IMR-90 (cell line): ENCODE measurements around the gene ZNF574. TPM values are rescaled to one million over a fixed set of nuclear protein-coding genes. Genes with fewer than 3 reads are reported as not detected.

Experiments used
- polyA plus RNA-seq, 3 experiments: library from polyadenylated mRNA; depleted of rRNA; stranded (reverse); fragments of >200 nt; gene quantifications; 2 replicates each; pipeline ENCODE4 v1.2.3, GENCODE V29; 2012; ENCODE audit warnings: low replicate concordance in 1 of 3
- total RNA-seq: library from RNA; depleted of rRNA; stranded (reverse); fragments of >200 nt; gene quantifications from 2 replicates; pipeline ENCODE4 v1.2.3, GENCODE V29; 2012; rRNA removed

Gene ZNF574
- total and polyA plus RNA-seq, 2 of the 4 experiments (the other 2 are of a cell fraction): 8.1 to 14.1 TPM

Other genes starting within 250 kb of the ZNF574 start
- not detected in 2 replicates for gene LYPD4, start 231.5 kb upstream of the ZNF574 start, total RNA-seq
- not detected in 2 replicates for gene LYPD4, start 231.5 kb upstream of the ZNF574 start, polyA plus RNA-seq (2012; rRNA removed)
- not detected in 2 replicates for gene DMRTC2, start 231.1 kb upstream of the ZNF574 start, total RNA-seq
- gene DMRTC2, start 231.1 kb upstream of the ZNF574 start, polyA plus RNA-seq (2012; rRNA removed): not detected in 2 replicates
- 230 and 299 TPM in 2 replicates for gene RPS19, start 215.9 kb upstream of the ZNF574 start, total RNA-seq
- gene RPS19, start 215.9 kb upstream of the ZNF574 start, polyA plus RNA-seq (2012; rRNA removed): 1,882 and 3,988 TPM in 2 replicates
- gene CD79A, start 198.9 kb upstream of the ZNF574 start, total RNA-seq: not detected in 2 replicates
- 0.19 and 0.24 TPM in 2 replicates for gene CD79A, start 198.9 kb upstream of the ZNF574 start, polyA plus RNA-seq (2012; rRNA removed)
- gene ARHGEF1, start 193.0 kb upstream of the ZNF574 start, total RNA-seq: 11.5 and 12.5 TPM in 2 replicates
- gene ARHGEF1, start 193.0 kb upstream of the ZNF574 start, polyA plus RNA-seq (2012; rRNA removed): 47.1 and 51.2 TPM in 2 replicates
- gene ERFL, start 147.7 kb upstream of the ZNF574 start, total RNA-seq: not detected in 2 replicates
- 0.09 TPM in 1 of 2 replicates, not detected in the other for gene ERFL, start 147.7 kb upstream of the ZNF574 start, polyA plus RNA-seq (2012; rRNA removed)
- gene RABAC1, start 116.8 kb upstream of the ZNF574 start, total RNA-seq: 117 and 145 TPM in 2 replicates
- gene RABAC1, start 116.8 kb upstream of the ZNF574 start, polyA plus RNA-seq (2012; rRNA removed): 276 and 320 TPM in 2 replicates
- gene ATP1A3, start 81.9 kb upstream of the ZNF574 start, total RNA-seq: under 0.01 TPM in 2 replicates
- gene ATP1A3, start 81.9 kb upstream of the ZNF574 start, polyA plus RNA-seq (2012; rRNA removed): 0.11 and 0.12 TPM in 2 replicates
- gene GRIK5, start 6.0 kb upstream of the ZNF574 start, total RNA-seq: not detected in 2 replicates
- 0.07 and 0.10 TPM in 2 replicates for gene GRIK5, start 6.0 kb upstream of the ZNF574 start, polyA plus RNA-seq (2012; rRNA removed)
- gene POU2F2, start 56.3 kb downstream of the ZNF574 start, total RNA-seq: 0.54 and 0.56 TPM in 2 replicates
- 5.0 and 6.6 TPM in 2 replicates for gene POU2F2, start 56.3 kb downstream of the ZNF574 start, polyA plus RNA-seq (2012; rRNA removed)
- 8.1 and 8.2 TPM in 2 replicates for gene DEDD2, start 141.5 kb downstream of the ZNF574 start, total RNA-seq
- gene DEDD2, start 141.5 kb downstream of the ZNF574 start, polyA plus RNA-seq (2012; rRNA removed): 21.0 and 26.1 TPM in 2 replicates
- gene ZNF526, start 144.1 kb downstream of the ZNF574 start, total RNA-seq: 13.6 and 14.2 TPM in 2 replicates
- 6.8 and 7.3 TPM in 2 replicates for gene ZNF526, start 144.1 kb downstream of the ZNF574 start, polyA plus RNA-seq (2012; rRNA removed)
- gene GSK3A, start 166.4 kb downstream of the ZNF574 start, total RNA-seq: 6.9 and 8.1 TPM in 2 replicates
- 41.4 and 43.3 TPM in 2 replicates for gene GSK3A, start 166.4 kb downstream of the ZNF574 start, polyA plus RNA-seq (2012; rRNA removed)
- gene ERF, start 179.0 kb downstream of the ZNF574 start, total RNA-seq: 5.2 and 6.1 TPM in 2 replicates
- 32.4 and 50.9 TPM in 2 replicates for gene ERF, start 179.0 kb downstream of the ZNF574 start, polyA plus RNA-seq (2012; rRNA removed)
- gene CIC, start 193.1 kb downstream of the ZNF574 start, total RNA-seq: 1.8 and 2.5 TPM in 2 replicates
- 23.2 and 27.3 TPM in 2 replicates for gene CIC, start 193.1 kb downstream of the ZNF574 start, polyA plus RNA-seq (2012; rRNA removed)
- 0.28 and 0.36 TPM in 2 replicates for gene PRR19, start 226.0 kb downstream of the ZNF574 start, total RNA-seq
- 1.6 and 1.8 TPM in 2 replicates for gene PRR19, start 226.0 kb downstream of the ZNF574 start, polyA plus RNA-seq (2012; rRNA removed)
- gene PAFAH1B3, start 226.5 kb downstream of the ZNF574 start, total RNA-seq: 71.2 and 76.4 TPM in 2 replicates
- 64.3 and 69.7 TPM in 2 replicates for gene PAFAH1B3, start 226.5 kb downstream of the ZNF574 start, polyA plus RNA-seq (2012; rRNA removed)
- under 0.01 and 2.5 TPM in 2 replicates for gene TMEM145, start 237.1 kb downstream of the ZNF574 start, total RNA-seq
- gene TMEM145, start 237.1 kb downstream of the ZNF574 start, polyA plus RNA-seq (2012; rRNA removed): 0.09 and 0.41 TPM in 2 replicates
- 2.3 and 2.5 TPM in 2 replicates for gene MEGF8, start 249.5 kb downstream of the ZNF574 start, total RNA-seq
- gene MEGF8, start 249.5 kb downstream of the ZNF574 start, polyA plus RNA-seq (2012; rRNA removed): 12.5 and 13.7 TPM in 2 replicates